IMR-90 (cell line): ENCODE results near the gene PLPPR3. TPM values are rescaled to one million over a fixed set of nuclear protein-coding genes. Genes with fewer than 3 reads are reported as not detected.

Experiments used
- ATAC-seq: fragments of 200-7000 bp; cut with Tn5 transposase; 2 replicates; pipeline ENCODE4 v1.9.1; 2020; ENCODE audit warnings: low read depth, mild to moderate bottlenecking, moderate library complexity
- BruUV-seq: library from RNA; stranded (reverse); fragments of 400-500 nt; replicated peaks from 2 replicates; lab custom pipeline; 2021; lab: Mats Ljungman, UMichigan
- CTCF ChIA-PET: fragments of 300-600 bp; formaldehyde crosslinking; extraction: SDS; loops from one replicate; lab custom pipeline; 2021; ENCODE audit warnings: antibody characterized with exemption; lab: Yijun Ruan, JAX
- POLR2A ChIA-PET: fragments of 300-600 bp; sonication (Branson Sonifier 250); formaldehyde crosslinking; loops from one replicate; lab custom pipeline; 2022; ENCODE audit warnings: antibody characterized with exemption; ENCODE audit not compliant: unreplicated experiment; lab: Charles Lee
- DNase-seq: peaks from one replicate; pipeline ENCODE4 v3.0.0; 2013
- H2AFZ ChIP-seq: replicated peaks from 2 replicates; pipeline ENCODE3; 2013; ENCODE audit warnings: low read length, mild to moderate bottlenecking; ENCODE audit not compliant: poor library complexity
- H2AK5ac ChIP-seq: 2 replicates; pipeline ENCODE4 v1.6.1; 2013; ENCODE audit warnings: low read depth, low read length, inconsistent platforms
- H2AK9ac ChIP-seq: replicated peaks from 2 replicates; pipeline ENCODE3; 2013; ENCODE audit warnings: mild to moderate bottlenecking, low read depth, low read length, moderate library complexity; ENCODE audit not compliant: poor library complexity
- H2BK120ac ChIP-seq: 2 replicates; pipeline ENCODE4 v1.6.1; 2013; ENCODE audit warnings: low read depth, low read length, inconsistent platforms
- H2BK15ac ChIP-seq: 3 replicates; pipeline ENCODE4 v1.6.1; 2013; ENCODE audit warnings: low read depth, low read length, inconsistent platforms
- H2BK20ac ChIP-seq: 2 replicates; pipeline ENCODE4 v1.6.1; 2013; ENCODE audit warnings: low read depth, mild to moderate bottlenecking, inconsistent platforms, low read length, moderate library complexity
- H2BK5ac ChIP-seq: 2 replicates; pipeline ENCODE4 v1.6.1; 2013; ENCODE audit warnings: mild to moderate bottlenecking, low read depth, low read length, inconsistent platforms; ENCODE audit not compliant: poor library complexity, severe bottlenecking
- H3K14ac ChIP-seq: replicated peaks from 2 replicates; pipeline ENCODE4 v1.6.1; 2013; ENCODE audit warnings: low read depth, low read length, inconsistent platforms
- H3K18ac ChIP-seq: 2 replicates; pipeline ENCODE4 v1.6.1; 2013; ENCODE audit warnings: low read depth, low read length, control low read depth
- H3K23ac ChIP-seq: 2 replicates; pipeline ENCODE4 v1.6.1; 2013; ENCODE audit warnings: low read depth, low read length, inconsistent platforms
- H3K27ac ChIP-seq: 2 replicates; pipeline ENCODE4 v1.5.1; 2013; ENCODE audit warnings: mild to moderate bottlenecking, control low read depth, low read length; ENCODE audit not compliant: insufficient read depth
- H3K27me3 ChIP-seq: 2 replicates; pipeline ENCODE4 v1.6.1; 2013; ENCODE audit warnings: low read length; ENCODE audit not compliant: control insufficient read depth, insufficient read depth
- H3K36me3 ChIP-seq: 2 replicates; pipeline ENCODE4 v1.6.1; 2013; ENCODE audit warnings: low read length, mixed read lengths; ENCODE audit not compliant: control insufficient read depth, insufficient read depth
- H3K4ac ChIP-seq: 2 replicates; pipeline ENCODE4 v1.6.1; 2013; ENCODE audit warnings: low read depth, low read length, inconsistent platforms
- H3K4me1 ChIP-seq: 2 replicates; pipeline ENCODE4 v1.6.1; 2013; ENCODE audit warnings: low read length, mixed read lengths; ENCODE audit not compliant: control insufficient read depth, insufficient read depth
- H3K4me2 ChIP-seq: 2 replicates; pipeline ENCODE4 v1.6.1; 2013; ENCODE audit warnings: low read depth, mild to moderate bottlenecking, control low read depth, low read length, moderate library complexity
- H3K4me3 ChIP-seq: 2 replicates; pipeline ENCODE4 v1.5.1; 2013; ENCODE audit warnings: low read depth, mild to moderate bottlenecking, control low read depth, low read length, moderate library complexity; ENCODE audit not compliant: insufficient read depth
- H3K56ac ChIP-seq: 2 replicates; pipeline ENCODE4 v1.6.1; 2013; ENCODE audit warnings: low read length, inconsistent platforms; ENCODE audit not compliant: insufficient read depth; ENCODE audit errors: extremely low read depth
- H3K79me1 ChIP-seq, 2 experiments: 2 replicates each; pipeline ENCODE4 v1.6.1; 2013; ENCODE audit warnings: low read length in 2 of 2, inconsistent platforms in 1 of 2, low read depth in 1 of 2
- H3K9ac ChIP-seq: 2 replicates; pipeline ENCODE4 v1.6.1; 2013; ENCODE audit warnings: low read depth, low read length, control low read depth
- H3K9me1 ChIP-seq: 2 replicates; pipeline ENCODE4 v1.6.1; 2013; ENCODE audit warnings: low read length, inconsistent platforms; ENCODE audit not compliant: insufficient read depth
- H3K9me3 ChIP-seq: 2 replicates; pipeline ENCODE4 v1.6.1; 2013; ENCODE audit warnings: low read length; ENCODE audit not compliant: control insufficient read depth, insufficient read depth
- H4K20me1 ChIP-seq: 2 replicates; pipeline ENCODE4 v1.6.1; 2013; ENCODE audit warnings: low read length, inconsistent platforms; ENCODE audit not compliant: insufficient read depth
- H4K5ac ChIP-seq: 2 replicates; pipeline ENCODE4 v1.6.1; 2013; ENCODE audit warnings: mild to moderate bottlenecking, low read depth, low read length, control low read depth
- H4K8ac ChIP-seq, 2 experiments: 2 replicates each; pipeline ENCODE4 v1.6.1; 2013; ENCODE audit warnings: low read depth in 2 of 2, low read length in 2 of 2, control low read depth in 1 of 2, inconsistent platforms in 1 of 2
- H4K91ac ChIP-seq: 2 replicates; pipeline ENCODE4 v1.6.1; 2013; ENCODE audit warnings: low read depth, low read length, inconsistent platforms; ENCODE audit not compliant: insufficient read depth
- BHLHE40 ChIP-seq: fragments of 150-350 bp; IDR thresholded peaks from 2 replicates; pipeline ENCODE4 v1.6.1; 2016; ENCODE audit warnings: mild to moderate bottlenecking, low read depth, low read length
- CEBPB ChIP-seq: IDR thresholded peaks from 2 replicates; pipeline ENCODE4 v1.6.1; 2012; ENCODE audit warnings: low read depth, low read length, improper control_type of control experiment
- CHD1 ChIP-seq: IDR thresholded peaks from 2 replicates; pipeline ENCODE4 v1.6.1; 2012; ENCODE audit warnings: low read depth, low read length, improper control_type of control experiment
- FOS ChIP-seq: fragments of 150-350 bp; IDR thresholded peaks from 2 replicates; pipeline ENCODE4 v1.6.1; 2016; ENCODE audit warnings: low read depth, low read length
- MAFK ChIP-seq: IDR thresholded peaks from 2 replicates; pipeline ENCODE4 v1.6.1; 2012; ENCODE audit warnings: low read depth, low read length, improper control_type of control experiment
- MAZ ChIP-seq: IDR thresholded peaks from 2 replicates; pipeline ENCODE4 v1.6.1; 2012; ENCODE audit warnings: low read depth, mild to moderate bottlenecking, low read length, improper control_type of control experiment, moderate library complexity, borderline replicate concordance
- MXI1 ChIP-seq: IDR thresholded peaks from 2 replicates; pipeline ENCODE4 v1.6.1; 2012; ENCODE audit warnings: low read depth, mild to moderate bottlenecking, low read length, moderate library complexity, borderline replicate concordance
- NFE2L2 ChIP-seq: fragments of 150-350 bp; IDR thresholded peaks from 2 replicates; pipeline ENCODE4 v1.6.1; 2016; ENCODE audit warnings: low read depth, mild to moderate bottlenecking, low read length
- POLR2A ChIP-seq: IDR thresholded peaks from 2 replicates; pipeline ENCODE4 v1.6.1; 2012; ENCODE audit warnings: mild to moderate bottlenecking, low read depth, low read length
- RAD21 ChIP-seq: IDR thresholded peaks from 2 replicates; pipeline ENCODE4 v1.6.1; 2012; ENCODE audit warnings: low read length, improper control_type of control experiment
- RCOR1 ChIP-seq: IDR thresholded peaks from 2 replicates; pipeline ENCODE4 v1.6.1; 2012; ENCODE audit warnings: mild to moderate bottlenecking, low read length, improper control_type of control experiment; ENCODE audit not compliant: insufficient replicate concordance
- SMC3 ChIP-seq: fragments of 150-350 bp; IDR thresholded peaks from 2 replicates; pipeline ENCODE4 v1.6.1; 2016; ENCODE audit warnings: low read depth, mild to moderate bottlenecking, antibody characterized with exemption, low read length, moderate library complexity
- WGBS, 2 experiments: methylation state at CpG; one replicate each; pipeline versions ENCODE4 v1.1.5 to v1.1.7; 2013; ENCODE audit warnings: missing lambda C conversion rate in 2 of 2; ENCODE audit not compliant: insufficient read length in 1 of 2; ENCODE audit errors: extremely low coverage in 2 of 2; 5-methylcytosine and 5-hydroxymethylcytosine counted together
- dilution Hi-C: fragments of 300-500 bp; cut with HindIII; formaldehyde crosslinking; loops from one replicate; pipeline ENCODE4 v1.14.3; 2018; ENCODE audit warnings: low sequenced_read_pairs; ENCODE audit not compliant: unreplicated experiment
- in situ Hi-C: fragments of 300-500 bp; cut with MboI; formaldehyde crosslinking; loops from 3 replicates; pipeline ENCODE4 v1.14.3; 2019; ENCODE audit warnings: low sequenced_read_pairs, inconsistent platforms, mixed read lengths
- intact Hi-C: fragments of 100-400 bp; cut with micrococcal nuclease; formaldehyde crosslinking; loops from 2 replicates; pipeline ENCODE4 v1.10.0; 2022
- polyA plus RNA-seq, 3 experiments: library from polyadenylated mRNA; depleted of rRNA; stranded (reverse); fragments of >200 nt; gene quantifications; 2 replicates each; pipeline ENCODE4 v1.2.3, GENCODE V29; 2012; ENCODE audit warnings: low replicate concordance in 1 of 3
- total RNA-seq: library from RNA; depleted of rRNA; stranded (reverse); fragments of >200 nt; gene quantifications from 2 replicates; pipeline ENCODE4 v1.2.3, GENCODE V29; 2012
- TF ChIP-seq, protein P1 (sequence below): fragments of 150-350 bp; IDR thresholded peaks from 2 replicates; pipeline ENCODE4 v1.6.1; 2017; ENCODE audit warnings: mild to moderate bottlenecking, antibody characterized with exemption, low read length, low read depth
- TF ChIP-seq, protein P2 (sequence below): conservative IDR thresholded peaks from 2 replicates; pipeline ENCODE4 v1.5.1; 2012; ENCODE audit warnings: mild to moderate bottlenecking, low read depth, low read length, improper control_type of control experiment
- TF ChIP-seq, protein P3 (sequence below): fragments of 150-350 bp; IDR thresholded peaks from 2 replicates; pipeline ENCODE4 v1.6.1; 2016; ENCODE audit warnings: low read depth, mild to moderate bottlenecking, low read length, moderate library complexity, borderline replicate concordance

The PLPPR3 gene
- total and polyA plus RNA-seq, 2 of the 4 experiments (the other 2 are of a cell fraction), result 0.36 to 1.2 TPM

DNA sequence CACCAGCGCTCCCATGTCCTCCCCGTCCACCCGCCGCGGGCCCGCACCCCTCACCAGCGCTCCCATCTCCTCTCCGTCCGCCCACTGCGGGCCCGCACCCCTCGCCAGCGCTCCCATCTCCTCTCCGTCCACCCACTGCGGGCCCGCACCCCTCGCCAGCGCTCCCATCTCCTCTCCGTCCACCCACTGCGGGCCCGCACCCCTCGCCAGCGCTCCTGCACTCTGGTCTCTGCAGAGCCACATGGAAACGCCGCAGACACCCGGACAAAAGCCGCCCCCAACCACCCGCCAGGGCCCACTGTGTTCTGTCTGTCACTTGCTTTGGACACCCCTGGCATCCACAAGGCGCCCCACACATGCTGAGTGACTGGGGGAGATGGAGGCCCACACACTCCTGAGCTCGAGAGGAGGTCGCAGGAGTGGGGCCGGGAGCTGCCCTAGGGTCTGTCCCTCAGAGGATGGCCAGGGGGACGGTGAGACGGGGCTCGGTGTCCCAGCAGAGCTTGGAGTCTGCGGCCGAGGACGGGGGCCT, 45.1 kb upstream of the PLPPR3 start:
- no peak overlapping the region for H2BK120ac ChIP-seq
- no peak overlapping the region for H2BK15ac ChIP-seq
- H3K9me3 ChIP-seq, result no peaks in the 10 kb centered on the region
- H3K9me1 ChIP-seq, result no peaks in the 10 kb centered on the region; the same call in 1 of the 2 replicates
- no peak for DNase-seq
- no peak overlapping the region for H4K91ac ChIP-seq
- no peak overlapping the region for H4K5ac ChIP-seq
- dilution Hi-C loops (no loop called here), in situ Hi-C loops (no loop called here), intact Hi-C loops (loop anchor here (5.0 to 10.0 kb wide), 3 partner anchors 45 to 202 kb away; partner anchors contain the start of genes R3HDM4, RNF126 and WDR18)
- no peak overlapping the region for H2BK5ac ChIP-seq
- H3K4me1 ChIP-seq, result peaks cover 22% of the 10 kb centered on the region
- no peak overlapping the region for H3K23ac ChIP-seq
- H3K56ac ChIP-seq, result no peak overlapping the region
- no peak overlapping the region for H3K18ac ChIP-seq
- POLR2A ChIA-PET, result no interaction called here
- no peak overlapping the region for H3K27ac ChIP-seq
- H3K14ac ChIP-seq, result no peak overlapping the region
- CTCF ChIA-PET, result no interaction called here
- no peak overlapping the region for H4K8ac ChIP-seq
- no peak for TF ChIP-seq RAD21
- TF ChIP-seq CEBPB, result no peak
- TF ChIP-seq POLR2A, result no peak
- TF ChIP-seq NFE2L2, result no peak
- TF ChIP-seq, protein P1, sequence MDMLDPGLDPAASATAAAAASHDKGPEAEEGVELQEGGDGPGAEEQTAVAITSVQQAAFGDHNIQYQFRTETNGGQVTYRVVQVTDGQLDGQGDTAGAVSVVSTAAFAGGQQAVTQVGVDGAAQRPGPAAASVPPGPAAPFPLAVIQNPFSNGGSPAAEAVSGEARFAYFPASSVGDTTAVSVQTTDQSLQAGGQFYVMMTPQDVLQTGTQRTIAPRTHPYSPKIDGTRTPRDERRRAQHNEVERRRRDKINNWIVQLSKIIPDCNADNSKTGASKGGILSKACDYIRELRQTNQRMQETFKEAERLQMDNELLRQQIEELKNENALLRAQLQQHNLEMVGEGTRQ, result no peak
- TF ChIP-seq FOS, result no peak
- TF ChIP-seq RCOR1, result no peak
- no peak for TF ChIP-seq MAZ
- no peak for TF ChIP-seq BHLHE40
- no peak for TF ChIP-seq CHD1
- TF ChIP-seq SMC3, result no peak
- TF ChIP-seq, protein P2, sequence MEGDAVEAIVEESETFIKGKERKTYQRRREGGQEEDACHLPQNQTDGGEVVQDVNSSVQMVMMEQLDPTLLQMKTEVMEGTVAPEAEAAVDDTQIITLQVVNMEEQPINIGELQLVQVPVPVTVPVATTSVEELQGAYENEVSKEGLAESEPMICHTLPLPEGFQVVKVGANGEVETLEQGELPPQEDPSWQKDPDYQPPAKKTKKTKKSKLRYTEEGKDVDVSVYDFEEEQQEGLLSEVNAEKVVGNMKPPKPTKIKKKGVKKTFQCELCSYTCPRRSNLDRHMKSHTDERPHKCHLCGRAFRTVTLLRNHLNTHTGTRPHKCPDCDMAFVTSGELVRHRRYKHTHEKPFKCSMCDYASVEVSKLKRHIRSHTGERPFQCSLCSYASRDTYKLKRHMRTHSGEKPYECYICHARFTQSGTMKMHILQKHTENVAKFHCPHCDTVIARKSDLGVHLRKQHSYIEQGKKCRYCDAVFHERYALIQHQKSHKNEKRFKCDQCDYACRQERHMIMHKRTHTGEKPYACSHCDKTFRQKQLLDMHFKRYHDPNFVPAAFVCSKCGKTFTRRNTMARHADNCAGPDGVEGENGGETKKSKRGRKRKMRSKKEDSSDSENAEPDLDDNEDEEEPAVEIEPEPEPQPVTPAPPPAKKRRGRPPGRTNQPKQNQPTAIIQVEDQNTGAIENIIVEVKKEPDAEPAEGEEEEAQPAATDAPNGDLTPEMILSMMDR, result no peak
- TF ChIP-seq MAFK, result no peak
- TF ChIP-seq, protein P3, sequence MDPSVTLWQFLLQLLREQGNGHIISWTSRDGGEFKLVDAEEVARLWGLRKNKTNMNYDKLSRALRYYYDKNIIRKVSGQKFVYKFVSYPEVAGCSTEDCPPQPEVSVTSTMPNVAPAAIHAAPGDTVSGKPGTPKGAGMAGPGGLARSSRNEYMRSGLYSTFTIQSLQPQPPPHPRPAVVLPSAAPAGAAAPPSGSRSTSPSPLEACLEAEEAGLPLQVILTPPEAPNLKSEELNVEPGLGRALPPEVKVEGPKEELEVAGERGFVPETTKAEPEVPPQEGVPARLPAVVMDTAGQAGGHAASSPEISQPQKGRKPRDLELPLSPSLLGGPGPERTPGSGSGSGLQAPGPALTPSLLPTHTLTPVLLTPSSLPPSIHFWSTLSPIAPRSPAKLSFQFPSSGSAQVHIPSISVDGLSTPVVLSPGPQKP, result no peak
- TF ChIP-seq MXI1, result no peak
- H2BK20ac ChIP-seq, result no peak overlapping the region
- H3K4me3 ChIP-seq, result no peak overlapping the region
- 86% methylated on average over 19 of the region's 38 CpGs; no CpG with 5 or more reads in 1 of the 2 experiments for WGBS, 2 experiments
- H3K4ac ChIP-seq, result no peak overlapping the region
- no TSS peak for BruUV-seq
- H2AK9ac ChIP-seq, result no peak overlapping the region
- peaks cover 7 to 22% of the 10 kb centered on the region in 2 experiments; a peak in 2 of 4 replicates for H3K79me1 ChIP-seq
- peaks cover 16% of the 10 kb centered on the region for H3K36me3 ChIP-seq
- peaks cover 12% of the 10 kb centered on the region for H4K20me1 ChIP-seq
- no peaks in the 10 kb centered on the region for H3K27me3 ChIP-seq
- H2AFZ ChIP-seq, result no peak overlapping the region
- H3K9ac ChIP-seq, result no peak overlapping the region
- no peak overlapping the region for H2AK5ac ChIP-seq
- H3K4me2 ChIP-seq, result no peak overlapping the region
- no peak for ATAC-seq
